Measurements from ENCODE around the gene TIAM1. TPM values are rescaled to one million over a fixed set of nuclear protein-coding genes. Genes with fewer than 3 reads are reported as not detected.

Gene TIAM1
- total RNA-seq, 4 donors from 2014 or later, result 0.66 to 3.5 (median 1.0) TPM

DNA sequence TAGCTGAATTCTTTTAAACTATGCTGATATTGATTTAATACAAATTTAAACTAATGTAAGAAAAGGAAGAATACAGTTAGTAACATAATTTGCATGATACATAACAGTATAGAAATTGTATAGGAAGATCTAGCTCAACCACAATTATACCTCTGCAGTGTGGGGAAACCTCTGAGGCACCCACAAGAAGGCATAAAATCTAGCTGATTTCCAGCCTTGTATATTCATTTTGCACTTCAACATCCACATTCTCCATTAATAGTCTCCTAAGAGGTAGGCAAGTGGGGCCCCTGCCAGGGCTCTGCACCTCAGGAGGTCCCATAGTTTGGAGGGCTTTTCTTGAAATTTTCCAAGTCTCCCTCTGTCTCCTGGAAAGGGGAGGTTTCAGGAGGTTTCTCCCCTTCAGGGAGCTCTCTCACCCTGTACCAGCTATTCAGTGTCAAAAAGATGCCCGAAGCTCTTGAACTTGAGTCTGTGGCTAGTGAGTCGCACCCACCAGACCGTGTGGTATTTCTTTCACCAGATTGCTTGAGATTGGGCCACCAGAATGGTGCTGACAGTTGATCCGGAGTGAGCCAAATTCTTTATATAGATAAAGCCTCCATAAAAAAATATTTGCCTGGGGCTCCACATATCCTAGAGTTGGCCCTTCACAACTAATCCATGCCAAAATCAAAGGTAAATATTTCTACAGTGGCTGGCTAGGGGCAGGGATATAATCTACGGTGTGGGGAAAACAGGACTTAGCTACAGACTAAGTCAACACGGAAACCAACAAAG lies 108.2 kb downstream of the TIAM1 start:
- H3K36me3 ChIP-seq, result no peaks in the 10 kb centered on the region
- in situ Hi-C loops (cut with MboI; ENCODE audit: low sequenced_read_pairs in 4 of 4), result no loop called here
- no peak for ATAC-seq

DNA sequence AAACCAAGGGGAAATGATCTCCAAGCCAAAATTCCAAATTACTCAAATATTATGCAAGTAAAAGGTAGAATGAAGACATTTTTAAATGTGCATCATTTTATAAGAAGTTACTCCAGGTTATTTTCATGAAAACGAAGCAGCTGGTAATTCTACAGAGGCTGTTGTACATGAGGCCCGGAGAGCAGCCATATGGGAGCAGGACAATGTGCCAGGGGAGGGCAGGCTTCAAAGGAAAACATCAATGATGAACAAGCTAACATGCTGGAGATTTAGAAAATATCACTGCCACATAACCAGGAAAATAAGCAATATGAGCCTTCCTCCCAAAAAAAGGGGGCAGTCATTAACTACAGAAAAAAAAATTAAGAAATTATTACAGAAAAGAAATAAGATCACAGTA lies 109.1 kb downstream of the TIAM1 start:
- H3K4me3 ChIP-seq, result no peak overlapping the region
- H3K9me3 ChIP-seq, result no peaks in the 10 kb centered on the region
- H3K36me3 ChIP-seq, result no peaks in the 10 kb centered on the region
- no peak for DNase-seq
- H3K4me1 ChIP-seq, result no peaks in the 10 kb centered on the region
- ATAC-seq, result no peak
- no peak overlapping the region for H3K27ac ChIP-seq
- in situ Hi-C loops (cut with MboI; ENCODE audit: low sequenced_read_pairs in 4 of 4) (no loop called here), intact Hi-C loops (cut with DNase I; ENCODE audit: low total_unique reads) (no loop called here)
- H3K27me3 ChIP-seq, result no peaks in the 10 kb centered on the region
- TF ChIP-seq, protein P1, sequence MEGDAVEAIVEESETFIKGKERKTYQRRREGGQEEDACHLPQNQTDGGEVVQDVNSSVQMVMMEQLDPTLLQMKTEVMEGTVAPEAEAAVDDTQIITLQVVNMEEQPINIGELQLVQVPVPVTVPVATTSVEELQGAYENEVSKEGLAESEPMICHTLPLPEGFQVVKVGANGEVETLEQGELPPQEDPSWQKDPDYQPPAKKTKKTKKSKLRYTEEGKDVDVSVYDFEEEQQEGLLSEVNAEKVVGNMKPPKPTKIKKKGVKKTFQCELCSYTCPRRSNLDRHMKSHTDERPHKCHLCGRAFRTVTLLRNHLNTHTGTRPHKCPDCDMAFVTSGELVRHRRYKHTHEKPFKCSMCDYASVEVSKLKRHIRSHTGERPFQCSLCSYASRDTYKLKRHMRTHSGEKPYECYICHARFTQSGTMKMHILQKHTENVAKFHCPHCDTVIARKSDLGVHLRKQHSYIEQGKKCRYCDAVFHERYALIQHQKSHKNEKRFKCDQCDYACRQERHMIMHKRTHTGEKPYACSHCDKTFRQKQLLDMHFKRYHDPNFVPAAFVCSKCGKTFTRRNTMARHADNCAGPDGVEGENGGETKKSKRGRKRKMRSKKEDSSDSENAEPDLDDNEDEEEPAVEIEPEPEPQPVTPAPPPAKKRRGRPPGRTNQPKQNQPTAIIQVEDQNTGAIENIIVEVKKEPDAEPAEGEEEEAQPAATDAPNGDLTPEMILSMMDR (IDR thresholded peaks at IDR 0.05 in 4 of 5, conservative IDR thresholded peaks at IDR 0.05 in 1 of 5), result no peak
- TF ChIP-seq POLR2A (IDR thresholded peaks at IDR 0.05), result no peak

More for the DNA sequence above, 108.2 kb downstream of the TIAM1 start:
- H3K27ac ChIP-seq, result no peak overlapping the region
- TF ChIP-seq, protein P1 (IDR thresholded peaks at IDR 0.05 in 4 of 5, conservative IDR thresholded peaks at IDR 0.05 in 1 of 5), result no peak
- no peak for TF ChIP-seq POLR2A (IDR thresholded peaks at IDR 0.05)
- no peaks in the 10 kb centered on the region for H3K9me3 ChIP-seq
- no peaks in the 10 kb centered on the region for H3K4me1 ChIP-seq
- intact Hi-C loops (cut with DNase I; ENCODE audit: low total_unique reads), result no loop called here
- DNase-seq, result no peak
- no peaks in the 10 kb centered on the region for H3K27me3 ChIP-seq
- no peak overlapping the region for H3K4me3 ChIP-seq

DNA sequence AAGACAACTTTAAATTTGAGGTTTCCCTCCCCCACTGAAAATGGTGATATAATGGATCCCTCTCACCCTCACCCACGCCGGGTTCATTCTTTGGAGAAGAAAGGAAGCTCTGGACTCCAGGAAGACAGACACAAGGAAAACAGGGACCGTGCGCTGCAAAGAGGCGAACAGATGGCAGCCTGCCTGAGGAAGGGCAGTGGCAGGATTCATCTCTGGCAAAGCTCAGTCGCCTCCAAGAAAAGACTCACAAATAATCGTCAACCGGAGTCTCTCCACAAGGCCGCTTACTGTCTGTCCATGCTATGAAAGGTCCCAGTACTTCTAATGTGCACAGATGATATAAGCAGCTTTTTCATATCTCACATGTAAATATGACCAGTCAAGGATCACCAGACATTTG lies 110.3 kb downstream of the TIAM1 start:
- H3K36me3 ChIP-seq, result no peaks in the 10 kb centered on the region
- DNase-seq (no peak), ATAC-seq (no peak)
- no peak overlapping the region for H3K27ac ChIP-seq
- intact Hi-C loops (cut with DNase I; ENCODE audit: low total_unique reads) (no loop called here), in situ Hi-C loops (cut with MboI; ENCODE audit: low sequenced_read_pairs in 4 of 4) (no loop called here)
- TF ChIP-seq, protein P1 (IDR thresholded peaks at IDR 0.05 in 4 of 5, conservative IDR thresholded peaks at IDR 0.05 in 1 of 5), result no peak
- TF ChIP-seq POLR2A (IDR thresholded peaks at IDR 0.05), result no peak
- no peaks in the 10 kb centered on the region for H3K9me3 ChIP-seq
- H3K4me1 ChIP-seq, result no peaks in the 10 kb centered on the region
- H3K27me3 ChIP-seq, result no peaks in the 10 kb centered on the region
- H3K4me3 ChIP-seq, result no peak overlapping the region

DNA sequence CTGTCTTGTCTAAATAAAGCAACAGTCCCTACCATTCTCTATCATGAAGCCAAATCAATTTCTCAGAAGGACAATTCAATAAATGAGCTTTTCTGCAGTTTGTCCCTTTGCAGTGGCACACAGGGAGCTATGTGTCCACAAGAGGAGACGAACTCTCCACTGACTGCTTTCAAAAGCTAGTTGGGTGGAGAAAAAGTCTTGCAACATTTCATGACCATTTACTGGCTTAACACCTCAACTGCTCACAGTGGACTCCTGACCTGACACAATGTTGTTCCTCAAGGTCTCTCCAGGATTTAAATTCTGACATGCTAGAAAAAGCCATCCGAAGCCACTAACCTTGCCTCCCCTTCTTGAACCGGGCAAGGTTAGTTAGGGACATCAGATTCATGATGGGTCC lies 111.7 kb downstream of the TIAM1 start:
- in situ Hi-C loops (cut with MboI; ENCODE audit: low sequenced_read_pairs in 4 of 4), result no loop called here
- Histone ChIP-seq H3K36me3 (no peaks in the 10 kb centered on the region), H3K27me3 (no peaks in the 10 kb centered on the region), H3K9me3 (no peaks in the 10 kb centered on the region), H3K27ac (no peak overlapping the region), H3K4me3 (no peak overlapping the region), H3K4me1 (no peaks in the 10 kb centered on the region)
- no peak for TF ChIP-seq POLR2A (IDR thresholded peaks at IDR 0.05)
- TF ChIP-seq, protein P1 (IDR thresholded peaks at IDR 0.05 in 4 of 5, conservative IDR thresholded peaks at IDR 0.05 in 1 of 5), result no peak
- ATAC-seq, result no peak
- intact Hi-C loops (cut with DNase I; ENCODE audit: low total_unique reads), result no loop called here
- no peak for DNase-seq

Measured in gastrocnemius medialis (tissue), 4 donors.